AG10803 (cell line): ENCODE measurements around the gene ASB2.
A peak's percentile ranks its signal among the peaks of the same experiment; 100 is the strongest.

Experiments used
- DNase-seq: peaks from one replicate; pipeline ENCODE4 v3.0.0; 2010; ENCODE audit warnings: low read depth
- H3K4me3 ChIP-seq: 2 replicates; pipeline ENCODE4 v1.5.1; 2011; ENCODE audit warnings: mild to moderate bottlenecking, low read length, control low read depth
- TF ChIP-seq, protein P1 (sequence below): conservative IDR thresholded peaks from 2 replicates; pipeline ENCODE4 v1.5.1; 2011; ENCODE audit warnings: mild to moderate bottlenecking, low read length, control low read depth, inconsistent platforms

Gene ASB2

DNA sequence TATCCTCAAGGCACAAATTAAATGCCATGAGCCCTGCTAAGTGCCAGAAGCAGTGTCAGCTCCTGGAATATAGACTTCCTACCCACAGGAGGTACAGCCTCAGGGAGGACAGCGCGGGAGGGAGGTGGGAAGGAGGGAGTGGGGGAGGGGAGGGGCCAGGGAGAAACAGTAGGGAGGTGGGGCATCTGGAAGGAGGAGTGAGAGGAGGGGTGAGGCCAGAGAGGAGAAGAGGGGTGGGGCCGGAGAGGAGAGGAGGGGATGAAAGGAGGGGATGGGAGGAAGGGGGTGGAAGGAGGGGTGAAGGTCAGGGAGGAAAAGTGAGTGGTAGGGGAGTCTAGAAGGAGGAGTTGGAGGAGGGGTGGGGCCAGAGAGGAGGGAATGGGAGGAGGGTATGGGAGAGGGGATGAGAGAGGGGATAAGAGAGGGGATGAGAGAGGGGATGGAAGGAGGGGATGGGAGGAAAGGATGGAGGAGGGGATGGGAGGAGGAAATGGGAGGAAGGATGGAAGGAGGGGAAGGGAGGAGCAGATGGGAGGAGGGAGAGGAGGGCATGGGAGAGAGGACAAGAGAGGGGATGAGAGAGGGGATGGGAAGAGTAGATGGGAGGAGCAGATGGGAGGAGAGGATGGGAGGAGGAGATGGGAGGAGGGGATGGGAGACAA is 11.6 kb upstream of the ASB2 start:
- TF ChIP-seq, protein P1, sequence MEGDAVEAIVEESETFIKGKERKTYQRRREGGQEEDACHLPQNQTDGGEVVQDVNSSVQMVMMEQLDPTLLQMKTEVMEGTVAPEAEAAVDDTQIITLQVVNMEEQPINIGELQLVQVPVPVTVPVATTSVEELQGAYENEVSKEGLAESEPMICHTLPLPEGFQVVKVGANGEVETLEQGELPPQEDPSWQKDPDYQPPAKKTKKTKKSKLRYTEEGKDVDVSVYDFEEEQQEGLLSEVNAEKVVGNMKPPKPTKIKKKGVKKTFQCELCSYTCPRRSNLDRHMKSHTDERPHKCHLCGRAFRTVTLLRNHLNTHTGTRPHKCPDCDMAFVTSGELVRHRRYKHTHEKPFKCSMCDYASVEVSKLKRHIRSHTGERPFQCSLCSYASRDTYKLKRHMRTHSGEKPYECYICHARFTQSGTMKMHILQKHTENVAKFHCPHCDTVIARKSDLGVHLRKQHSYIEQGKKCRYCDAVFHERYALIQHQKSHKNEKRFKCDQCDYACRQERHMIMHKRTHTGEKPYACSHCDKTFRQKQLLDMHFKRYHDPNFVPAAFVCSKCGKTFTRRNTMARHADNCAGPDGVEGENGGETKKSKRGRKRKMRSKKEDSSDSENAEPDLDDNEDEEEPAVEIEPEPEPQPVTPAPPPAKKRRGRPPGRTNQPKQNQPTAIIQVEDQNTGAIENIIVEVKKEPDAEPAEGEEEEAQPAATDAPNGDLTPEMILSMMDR = no peak
- DNase-seq = no peak
- no peak overlapping the region for H3K4me3 ChIP-seq

DNA sequence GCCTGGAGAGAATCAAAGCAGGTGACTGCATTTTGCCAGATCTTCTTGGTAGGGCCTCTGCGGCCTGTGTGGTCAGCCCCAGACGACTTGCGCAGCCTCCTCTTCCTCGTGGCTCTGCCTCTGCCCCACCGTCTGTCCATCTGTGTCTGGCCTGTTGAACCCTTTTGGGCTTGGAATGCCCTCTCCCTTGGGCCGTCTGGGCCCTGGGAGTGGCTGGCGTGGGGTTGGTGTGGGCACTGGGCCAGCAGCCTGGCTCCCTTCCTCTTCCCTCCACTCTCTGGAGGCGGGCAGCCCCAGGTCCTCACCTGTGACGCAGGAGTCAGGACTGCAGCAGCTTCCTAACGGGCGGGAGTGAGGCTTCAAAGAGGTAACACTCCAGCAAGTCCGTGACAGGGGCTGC is 11.0 kb upstream of the ASB2 start:
- no peak overlapping the region for H3K4me3 ChIP-seq
- TF ChIP-seq, protein P1 = no peak
- no peak for DNase-seq

DNA sequence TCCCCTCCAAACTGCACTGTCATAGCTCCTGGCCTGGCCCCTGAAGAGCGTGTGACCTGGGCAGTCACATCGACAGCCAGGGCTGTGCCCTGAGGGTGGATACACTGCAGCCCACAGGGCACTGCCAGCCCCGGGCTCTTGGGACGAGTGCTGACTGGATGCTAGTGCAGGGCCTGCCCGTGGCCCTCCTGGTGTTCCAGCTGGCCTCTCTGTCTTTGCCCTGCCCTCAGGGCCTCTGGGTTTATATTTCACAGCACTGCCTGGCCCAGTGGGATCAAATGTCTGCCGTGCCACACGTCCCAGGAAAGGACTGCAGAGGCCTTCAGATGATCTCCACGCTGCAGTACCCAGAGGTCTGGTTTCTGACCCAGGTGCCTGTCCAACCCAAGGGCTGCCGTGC is 10.6 kb upstream of the ASB2 start:
- TF ChIP-seq, protein P1 = no peak
- no peak for DNase-seq
- H3K4me3 ChIP-seq = no peak overlapping the region

DNA sequence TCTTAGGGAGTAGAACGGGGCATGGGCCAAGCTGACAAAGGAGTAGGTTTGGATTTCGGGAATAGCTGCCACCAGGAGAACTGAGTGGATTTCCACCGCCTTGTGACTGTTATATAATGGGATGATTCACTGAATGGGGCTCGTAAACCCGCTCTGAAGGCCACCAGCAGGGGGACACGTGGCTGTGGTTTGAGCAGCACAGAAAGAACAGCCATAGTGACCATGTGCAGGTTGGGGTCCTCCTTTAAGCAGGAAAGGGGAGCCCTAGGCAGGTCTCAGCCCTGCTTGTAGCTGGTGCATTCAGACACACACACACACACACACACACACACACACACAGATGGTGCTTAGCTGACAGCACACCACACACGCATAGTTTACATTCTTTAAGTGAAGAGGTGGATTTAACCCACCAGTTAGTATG is 8.6 kb upstream of the ASB2 start:
- no peak overlapping the region for H3K4me3 ChIP-seq
- TF ChIP-seq, protein P1 = peak; percentile 53
- DNase-seq = peak; percentile 95

DNA sequence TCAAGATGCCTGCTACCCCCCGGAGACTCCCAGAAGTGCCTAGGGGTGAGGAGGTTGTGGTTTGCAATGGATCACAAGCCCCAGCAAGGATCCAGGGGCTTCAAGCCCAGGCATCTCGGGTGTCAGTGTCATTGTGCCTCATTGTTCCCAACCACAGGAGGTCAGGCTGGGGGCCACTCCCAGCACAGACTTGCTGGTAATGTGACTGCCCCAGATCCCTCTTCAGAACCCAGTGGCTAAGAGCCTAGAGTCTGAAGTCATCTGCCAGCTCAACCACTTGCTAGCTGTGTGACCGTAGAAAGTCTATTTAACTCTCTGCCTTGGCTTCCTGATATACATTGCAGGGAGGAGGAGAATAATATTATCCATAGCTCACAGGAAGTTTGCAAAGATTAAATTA is 7.7 kb upstream of the ASB2 start:
- DNase-seq = peak; percentile 47
- TF ChIP-seq, protein P1 = no peak
- no peak overlapping the region for H3K4me3 ChIP-seq

DNA sequence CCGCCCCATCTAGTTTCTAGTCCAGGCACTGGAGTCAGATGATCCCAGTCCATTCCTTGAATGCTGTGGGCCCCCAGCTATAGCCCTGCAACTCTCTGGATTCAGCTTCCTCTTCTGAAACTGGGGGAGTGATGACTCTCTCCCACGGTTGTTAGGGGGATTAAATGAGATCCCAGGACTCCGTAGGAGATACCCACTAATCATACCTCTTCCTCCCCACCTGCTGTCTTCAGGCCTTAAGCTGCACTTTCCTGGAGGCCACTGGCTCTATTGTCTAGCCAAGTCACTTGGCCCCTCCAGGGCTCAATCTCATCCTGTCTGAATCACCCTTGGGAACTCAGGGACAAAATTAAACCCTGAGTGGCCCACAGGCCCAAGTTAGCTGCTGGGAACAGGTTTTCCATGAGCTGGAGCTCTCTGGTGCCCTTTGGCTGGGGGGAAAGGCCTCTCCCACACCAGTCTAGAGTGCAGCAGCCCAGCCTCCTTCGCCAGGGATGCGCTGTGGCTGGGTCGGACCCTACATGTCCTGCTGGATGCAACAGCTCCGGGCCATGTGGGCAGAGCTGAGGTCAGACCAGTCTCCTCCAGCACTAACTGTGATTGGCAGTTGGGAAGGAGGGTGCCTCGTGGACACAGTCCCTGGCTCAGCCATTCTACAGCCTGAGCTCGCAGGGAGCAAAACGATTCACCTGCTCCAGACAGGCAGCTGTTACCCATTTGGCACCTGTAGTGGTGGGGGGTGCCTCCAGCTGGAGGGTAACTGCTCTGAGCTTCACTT is 6.0 kb upstream of the ASB2 start:
- TF ChIP-seq, protein P1 = no peak
- no peak overlapping the region for H3K4me3 ChIP-seq
- no peak for DNase-seq
